ENCODE measurements around the gene YBX2.

GRCh38 chr17:7285679-7286078, 8.8 kb downstream of the YBX2 start:
- TF ChIP-seq CTCF (conservative IDR thresholded peaks at IDR 0.05) (no peak), ZFX (IDR thresholded peaks at IDR 0.05) (no peak)
